T1000 (cell line): ENCODE data around the gene PCYOX1L.
"Not testable (repeated sequence)": the region's sequence is repeated elsewhere in the genome, so short reads cannot be mapped to it uniquely, and the experiment has no call there.

Source experiments
- DNase-seq: peaks from one replicate; lab custom pipeline; 2025; ENCODE audit warnings: mixed read lengths; lab: John Stamatoyannopoulos, UW

PCYOX1L gene

GRCh38 chr5:149388498-149389190, 30.8 kb downstream of the PCYOX1L start:
- no peak for DNase-seq

DNA sequence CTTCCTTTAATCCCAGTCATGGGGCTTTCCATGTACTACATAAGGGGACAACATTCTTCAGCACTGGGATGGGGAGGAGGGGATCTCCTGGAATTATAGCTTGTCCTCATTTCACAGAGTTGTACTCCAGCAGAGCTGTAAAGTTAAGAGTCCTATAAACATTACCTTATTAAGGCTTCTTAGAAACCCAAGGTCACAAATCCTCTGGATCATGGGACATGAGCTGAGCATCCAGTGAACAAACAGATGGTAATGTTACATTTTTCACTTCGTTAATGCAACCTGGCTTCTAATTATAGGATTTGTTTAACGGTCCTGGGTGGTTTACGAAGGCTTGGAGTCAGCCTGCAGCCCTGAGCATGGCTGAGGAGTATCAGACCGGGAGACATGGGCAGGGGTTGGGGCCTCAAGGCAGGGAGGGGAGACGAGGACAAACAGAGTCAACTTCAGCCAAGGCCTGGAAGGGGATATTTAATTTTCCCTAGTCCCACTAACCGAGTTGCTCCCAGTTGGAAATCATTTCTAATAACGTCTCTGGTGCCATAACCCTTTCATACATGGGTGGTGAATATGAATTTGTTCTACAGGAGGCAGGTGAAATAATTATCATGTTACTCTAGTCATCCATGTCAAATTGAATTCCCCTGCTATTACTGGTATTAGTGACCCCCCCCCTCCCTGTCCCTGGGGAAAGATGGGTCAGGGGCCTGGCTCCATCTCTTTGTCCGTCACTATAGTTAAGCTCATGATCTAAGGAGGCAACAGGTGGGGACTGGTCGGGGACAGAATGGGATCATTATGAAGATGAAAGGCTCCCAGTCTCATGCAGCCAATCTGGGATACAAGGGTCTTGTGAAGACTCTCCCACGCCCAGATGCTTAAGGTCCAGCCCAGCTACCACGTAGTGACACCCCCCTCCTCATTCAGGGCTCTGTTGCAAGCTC, 32.0 kb downstream of the PCYOX1L start:
- no peak for DNase-seq

DNA sequence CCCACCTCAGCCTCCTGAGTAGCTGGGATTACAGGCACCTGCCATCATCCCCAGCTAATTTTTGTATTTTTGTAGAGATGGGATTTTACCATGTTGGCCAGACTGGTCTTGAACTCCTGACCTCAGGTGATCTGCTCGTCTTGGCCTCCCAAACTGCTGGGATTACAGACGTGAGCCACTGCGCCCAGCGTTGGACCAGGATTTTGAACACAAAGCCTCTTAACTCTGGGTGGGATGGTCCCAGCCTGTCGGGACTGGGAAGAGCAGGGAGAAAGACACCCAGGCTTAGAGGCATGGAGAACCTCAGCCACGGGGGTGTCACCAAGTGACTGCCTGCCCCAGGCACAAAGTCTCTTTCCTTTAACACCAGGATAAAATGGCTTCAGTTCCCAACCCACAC, 33.2 kb downstream of the PCYOX1L start:
- not testable (repeated sequence) for DNase-seq

DNA sequence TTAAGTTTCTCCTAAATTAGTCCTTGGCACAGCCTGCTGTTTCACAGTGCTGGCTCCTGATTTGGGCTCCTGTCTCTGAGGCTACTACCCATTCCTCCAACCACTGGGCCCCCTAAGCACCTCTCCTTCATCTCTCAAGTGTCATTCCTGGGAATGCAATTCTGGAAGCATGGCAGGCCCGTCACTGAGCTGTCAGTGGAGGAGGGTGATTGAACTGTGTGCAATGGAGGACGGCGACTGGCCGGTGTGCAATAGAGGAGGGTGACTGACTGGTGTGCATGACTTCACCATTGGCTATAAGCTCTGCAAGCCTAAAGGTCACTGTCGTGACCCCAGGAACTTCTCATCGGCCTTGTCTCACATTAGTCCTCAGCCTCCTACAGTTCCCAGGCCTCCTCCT, 33.7 kb downstream of the PCYOX1L start:
- no peak for DNase-seq

- no peak for DNase-seq
Measured at GRCh38 chr5:149392718-149393117, 34.9 kb downstream of the PCYOX1L start.

DNA sequence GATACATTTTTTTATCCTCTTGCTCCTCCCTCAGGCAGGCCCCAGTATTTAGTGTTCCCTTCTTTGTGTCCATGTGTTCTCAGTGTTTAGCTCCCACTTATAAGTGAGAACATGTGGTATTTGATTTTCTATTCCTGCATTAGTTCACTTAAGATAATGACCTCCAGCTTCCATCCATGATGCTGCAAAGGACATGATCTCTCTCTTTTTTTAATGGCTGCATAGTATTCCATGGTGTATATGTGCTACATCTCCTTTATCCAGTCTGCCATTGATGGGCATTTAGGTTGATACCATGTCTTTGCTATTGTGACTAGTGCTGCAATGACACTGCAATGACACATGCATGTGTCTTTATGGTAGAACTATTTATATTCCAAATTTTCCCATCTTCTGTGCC, 37.1 kb downstream of the PCYOX1L start:
- not testable (repeated sequence) for DNase-seq

DNA sequence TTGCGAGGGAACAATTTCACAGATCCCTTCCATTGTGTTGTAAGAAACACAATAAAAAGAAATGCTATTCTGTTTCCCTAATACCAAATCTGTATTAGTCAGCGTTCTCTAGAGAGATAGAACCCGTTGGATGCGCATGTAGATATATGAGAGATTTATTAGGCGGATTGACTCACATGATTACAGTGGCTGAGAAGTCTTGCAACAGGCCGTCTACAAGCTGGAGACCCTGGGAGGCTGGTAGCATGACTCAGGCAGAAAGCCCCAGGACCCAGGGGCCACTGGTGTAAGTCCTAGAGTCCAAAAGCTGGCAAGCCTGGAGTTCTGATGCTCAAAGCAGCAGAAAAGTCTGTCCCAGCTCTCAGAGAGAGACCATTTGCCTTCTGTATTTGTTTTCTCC, 39.7 kb downstream of the PCYOX1L start:
- peak; percentile 76 for DNase-seq

GRCh38 chr5:149398747-149399266, 41.0 kb downstream of the PCYOX1L start:
- not testable (repeated sequence) for DNase-seq

DNA sequence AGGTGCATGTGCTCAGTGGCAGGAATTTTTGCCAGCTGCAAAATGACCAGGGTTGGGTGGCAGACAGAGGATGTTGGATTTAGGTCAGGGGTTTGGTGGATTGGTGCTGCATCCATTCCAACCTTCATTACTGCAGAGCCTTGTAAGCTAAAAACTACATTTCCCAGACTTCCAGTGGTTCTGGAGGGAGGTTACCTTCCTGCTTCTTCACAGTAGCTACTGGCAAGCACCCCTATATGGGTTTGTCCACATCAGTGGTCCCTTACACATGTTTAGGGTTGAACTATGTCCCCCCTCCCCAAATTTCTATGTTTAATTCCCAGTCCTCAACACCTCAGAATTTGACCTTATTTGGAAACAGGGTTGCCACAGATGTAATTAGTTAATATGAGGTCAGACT, 41.9 kb downstream of the PCYOX1L start:
- no peak for DNase-seq

- DNase-seq = no peak
Measured at GRCh38 chr5:149400304-149400703, 42.5 kb downstream of the PCYOX1L start.

DNA sequence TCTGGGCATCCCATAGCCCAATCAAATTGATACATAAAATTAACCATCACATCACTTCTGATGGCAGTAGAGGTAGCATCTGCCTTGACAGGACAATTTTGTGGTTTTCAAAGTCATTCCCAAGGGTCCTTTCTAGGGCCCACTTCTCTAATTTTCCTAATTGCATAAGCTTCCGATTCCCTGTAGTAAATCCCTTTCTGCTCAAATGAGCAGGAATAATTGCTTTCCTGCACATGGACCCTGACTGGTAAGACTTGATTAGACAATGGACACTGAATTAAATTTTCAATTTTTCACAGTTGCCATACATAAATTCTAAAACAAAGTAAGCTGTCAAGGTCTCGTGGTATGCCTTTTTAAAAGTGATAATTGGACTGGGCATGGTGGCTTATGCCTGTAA, 43.2 kb downstream of the PCYOX1L start:
- DNase-seq = no peak

DNA sequence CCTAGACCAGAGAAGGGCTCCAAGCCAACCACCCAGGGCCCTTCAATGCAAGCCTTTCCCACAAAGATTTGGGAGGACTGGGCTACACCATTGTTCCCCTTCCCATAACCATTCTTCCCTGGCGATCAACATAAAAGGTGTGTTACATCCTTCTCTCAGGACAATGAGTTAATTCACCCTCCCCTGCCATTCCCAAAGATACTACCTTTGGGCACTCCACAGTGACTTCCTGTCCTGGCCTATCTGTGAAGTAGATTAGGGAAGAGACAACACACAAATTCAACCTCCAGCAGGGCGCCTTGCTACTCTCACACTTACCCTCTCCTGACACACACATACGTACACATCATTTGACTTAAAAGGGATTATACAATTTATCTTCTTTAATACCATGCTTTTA, 44.4 kb downstream of the PCYOX1L start:
- DNase-seq = no peak

GRCh38 chr5:149403923-149404745, 46.3 kb downstream of the PCYOX1L start:
- peak; percentile 58 for DNase-seq

- DNase-seq = peak; percentile 59
Measured at GRCh38 chr5:149404746-149405549, 47.1 kb downstream of the PCYOX1L start.

DNA sequence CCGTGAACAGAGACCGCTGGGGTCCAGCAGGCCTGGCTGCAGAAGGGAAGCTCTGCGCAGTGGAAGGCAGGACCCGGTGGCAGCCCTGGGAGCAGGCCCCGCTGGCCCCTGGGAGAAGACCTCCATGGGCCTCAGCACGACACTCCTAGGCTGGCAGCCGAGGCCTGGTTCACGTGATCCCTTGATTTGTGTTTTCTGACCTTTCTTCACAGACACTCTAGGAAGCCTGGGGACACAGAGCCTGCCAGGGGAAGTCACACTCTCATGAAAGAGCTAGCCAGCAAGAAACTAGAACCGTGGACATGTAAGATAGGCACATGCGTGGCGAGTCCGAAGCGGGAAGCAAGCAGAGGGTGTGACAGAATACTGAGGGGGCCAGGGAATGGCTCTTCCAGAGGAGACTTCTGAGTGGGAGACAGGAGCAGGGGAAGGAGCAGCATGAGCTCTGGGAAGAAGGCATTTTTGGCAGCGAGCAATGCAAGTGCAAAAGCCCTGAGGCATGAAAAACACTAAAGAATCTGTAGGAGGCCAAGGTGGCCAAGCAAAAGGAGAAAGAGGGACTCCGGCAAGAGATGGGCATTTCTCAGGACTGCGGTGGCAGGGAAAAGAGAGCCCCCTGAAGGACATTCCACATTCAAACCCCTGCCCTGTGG, 47.8 kb downstream of the PCYOX1L start:
- DNase-seq = no peak

DNA sequence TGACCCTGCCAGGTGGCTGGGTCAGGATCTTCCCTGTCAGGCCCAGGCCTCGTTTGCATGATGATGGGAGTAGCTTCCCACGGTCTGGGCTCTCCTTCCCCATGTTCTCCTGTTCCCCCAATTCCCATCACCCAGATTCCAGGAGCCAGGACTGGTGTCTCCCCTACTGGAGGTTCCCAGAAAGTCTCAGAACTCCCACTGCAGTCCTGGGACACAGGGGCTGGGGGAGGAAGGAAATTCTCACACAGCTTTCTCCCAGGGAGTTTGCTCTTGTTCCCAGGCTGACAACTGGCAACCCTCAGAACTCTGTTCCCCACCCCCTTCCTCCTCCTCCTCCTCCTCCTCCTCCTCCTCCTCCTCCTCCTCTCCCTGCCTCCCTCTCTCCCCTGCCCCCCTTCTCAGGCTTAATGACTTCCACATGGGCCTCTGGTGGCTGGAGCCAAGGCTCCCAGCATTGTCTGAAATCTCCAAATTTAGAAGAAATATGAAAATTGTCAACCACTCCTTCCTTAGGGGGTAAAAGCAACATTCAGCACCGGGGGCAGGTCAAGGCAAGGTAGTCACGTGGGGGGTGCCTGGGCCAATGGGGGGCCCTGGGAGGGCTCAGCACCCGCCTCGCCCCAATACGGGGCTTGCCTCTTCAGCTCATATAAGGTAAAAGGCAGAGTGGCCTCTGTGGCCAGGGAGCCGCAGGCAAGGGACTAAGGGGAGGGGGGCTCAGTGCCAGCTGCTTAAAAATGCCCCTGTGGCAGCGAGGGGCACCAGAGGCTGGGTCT, 48.5 kb downstream of the PCYOX1L start:
- DNase-seq = no peak

GRCh38 chr5:149406979-149407306, 49.1 kb downstream of the PCYOX1L start:
- DNase-seq = no peak

- no peak for DNase-seq
Measured at GRCh38 chr5:149407323-149408251, 49.7 kb downstream of the PCYOX1L start.
